Astrocyte (in vitro differentiated cells and primary cell): ENCODE measurements around the gene SLC13A5.

Source experiments
- EZH2 ChIP-seq: IDR thresholded peaks from 2 replicates; pipeline ENCODE4 v1.6.1; 2012; ENCODE audit warnings: mild to moderate bottlenecking, low read length, inconsistent platforms; ENCODE audit not compliant: insufficient read depth
- TF ChIP-seq, protein P1 (sequence below): IDR thresholded peaks from 2 replicates; pipeline ENCODE4 v1.5.1; 2011; ENCODE audit warnings: low read depth, mild to moderate bottlenecking, inconsistent platforms, low read length, moderate library complexity; ENCODE audit not compliant: insufficient read depth

DNA sequence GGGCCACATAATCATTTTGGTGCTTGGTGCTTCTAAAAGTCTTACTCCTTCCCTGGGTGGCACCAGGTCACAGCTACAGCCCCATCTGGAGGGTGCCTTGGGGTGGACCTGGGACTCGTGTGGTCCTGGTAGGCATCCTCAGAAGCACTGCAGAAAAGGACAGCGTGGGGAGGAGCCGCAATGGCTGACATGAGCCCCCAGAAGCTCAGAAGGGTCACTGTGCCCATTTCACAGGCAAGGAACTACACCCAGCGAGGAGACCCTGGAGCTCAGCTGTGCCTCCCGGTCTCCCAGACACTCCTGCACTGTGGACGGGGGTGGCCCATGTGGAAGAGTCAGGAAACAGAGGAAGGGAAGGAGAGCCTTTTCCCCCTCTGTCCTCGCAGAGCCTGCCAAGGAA lies 35.2 kb downstream of the SLC13A5 start:
- no peak for TF ChIP-seq EZH2
- TF ChIP-seq, protein P1, sequence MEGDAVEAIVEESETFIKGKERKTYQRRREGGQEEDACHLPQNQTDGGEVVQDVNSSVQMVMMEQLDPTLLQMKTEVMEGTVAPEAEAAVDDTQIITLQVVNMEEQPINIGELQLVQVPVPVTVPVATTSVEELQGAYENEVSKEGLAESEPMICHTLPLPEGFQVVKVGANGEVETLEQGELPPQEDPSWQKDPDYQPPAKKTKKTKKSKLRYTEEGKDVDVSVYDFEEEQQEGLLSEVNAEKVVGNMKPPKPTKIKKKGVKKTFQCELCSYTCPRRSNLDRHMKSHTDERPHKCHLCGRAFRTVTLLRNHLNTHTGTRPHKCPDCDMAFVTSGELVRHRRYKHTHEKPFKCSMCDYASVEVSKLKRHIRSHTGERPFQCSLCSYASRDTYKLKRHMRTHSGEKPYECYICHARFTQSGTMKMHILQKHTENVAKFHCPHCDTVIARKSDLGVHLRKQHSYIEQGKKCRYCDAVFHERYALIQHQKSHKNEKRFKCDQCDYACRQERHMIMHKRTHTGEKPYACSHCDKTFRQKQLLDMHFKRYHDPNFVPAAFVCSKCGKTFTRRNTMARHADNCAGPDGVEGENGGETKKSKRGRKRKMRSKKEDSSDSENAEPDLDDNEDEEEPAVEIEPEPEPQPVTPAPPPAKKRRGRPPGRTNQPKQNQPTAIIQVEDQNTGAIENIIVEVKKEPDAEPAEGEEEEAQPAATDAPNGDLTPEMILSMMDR: no peak
